Endothelial cell of umbilical vein (primary cell): Measurements from ENCODE around the gene FRYL. TPM values are rescaled to one million over a fixed set of nuclear protein-coding genes. Genes with fewer than 3 reads are reported as not detected.

ENCODE experiments used
- BruUV-seq: library from RNA; stranded (reverse); fragments of 400-500 nt; replicated peaks from 2 replicates; lab custom pipeline; 2021; lab: Mats Ljungman, UMichigan
- CTCF ChIA-PET: fragments of 300-600, 350-600 bp; sonication (Branson Sonifier 250); formaldehyde crosslinking; loops from one replicate; lab custom pipeline; 2021; ENCODE audit warnings: antibody characterized with exemption, inconsistent platforms; lab: Charles Lee
- POLR2A ChIA-PET: fragments of 300-600, 350-600 bp; sonication (Branson Sonifier 250); formaldehyde crosslinking; loops from one replicate; lab custom pipeline; 2021; ENCODE audit warnings: antibody characterized with exemption, inconsistent platforms; lab: Charles Lee
- DNase-seq: peaks from one replicate; pipeline ENCODE4 v3.0.0-alpha.2; 2011; ENCODE audit warnings: low read depth, low spot score
- FAIRE-seq: peaks from 2 replicates; lab custom pipeline; 2011; peaks lifted over from hg19 to GRCh38; lab: Jason Lieb, UNC
- H2AFZ ChIP-seq: 2 replicates; pipeline ENCODE4 v1.6.0; 2012; ENCODE audit warnings: low read depth, low read length, control low read depth, inconsistent platforms
- H3K27ac ChIP-seq: 2 replicates; pipeline ENCODE4 v1.5.1; 2011; ENCODE audit warnings: low read depth, mild to moderate bottlenecking, control low read depth, low read length, moderate library complexity; ENCODE audit not compliant: insufficient read depth
- H3K27me3 ChIP-seq, 2 experiments: 2 replicates each; pipeline versions ENCODE4 v1.6.0 to v1.6.1; 2011; ENCODE audit warnings: low read length in 2 of 2, mixed read lengths in 1 of 2; ENCODE audit not compliant: control insufficient read depth in 2 of 2, insufficient read depth in 2 of 2
- H3K36me3 ChIP-seq, 2 experiments: 2 replicates in 1 of 2; 3 replicates in 1 of 2; pipeline ENCODE4 v1.5.1; 2011; ENCODE audit warnings: low read length in 2 of 2, mild to moderate bottlenecking in 1 of 2, moderate library complexity in 1 of 2; ENCODE audit not compliant: control insufficient read depth in 2 of 2, insufficient read depth in 2 of 2; ENCODE audit errors: extremely low read depth in 1 of 2
- H3K4me1 ChIP-seq: 3 replicates; pipeline ENCODE4 v1.5.1; 2011; ENCODE audit warnings: mild to moderate bottlenecking, low read length; ENCODE audit not compliant: control insufficient read depth, insufficient read depth; ENCODE audit errors: extremely low read depth
- H3K4me2 ChIP-seq: 2 replicates; pipeline ENCODE4 v1.6.1; 2011; ENCODE audit warnings: low read length, control low read depth, mixed read lengths; ENCODE audit not compliant: insufficient read depth
- H3K4me3 ChIP-seq, 3 experiments: fragments of 200-600 bp in 1 of 3; sonication (generic), shearing (Covaris generic) in 1 of 3; replicated peaks in 1 of 3; 2 replicates each; pipeline ENCODE4 v1.5.1; 2011 to 2016; ENCODE audit warnings: control low read depth in 3 of 3, low read length in 3 of 3, mild to moderate bottlenecking in 2 of 3, inconsistent platforms in 1 of 3, low read depth in 1 of 3, moderate library complexity in 1 of 3; ENCODE audit not compliant: insufficient read depth in 1 of 3
- H3K79me2 ChIP-seq: 2 replicates; pipeline ENCODE4 v1.6.0; 2012; ENCODE audit warnings: low read length, inconsistent platforms; ENCODE audit not compliant: control insufficient read depth, insufficient read depth
- H3K9ac ChIP-seq: replicated peaks from 2 replicates; pipeline ENCODE3; 2011; ENCODE audit warnings: low read length, control low read depth; ENCODE audit not compliant: insufficient read depth; ENCODE audit errors: extremely low read depth
- H3K9me1 ChIP-seq: replicated peaks from 3 replicates; pipeline ENCODE4 v1.6.0; 2011; ENCODE audit warnings: mild to moderate bottlenecking, low read length; ENCODE audit not compliant: control insufficient read depth, insufficient read depth; ENCODE audit errors: extremely low read depth
- H3K9me3 ChIP-seq: replicated peaks from 2 replicates; pipeline ENCODE4 v1.5.1; 2012; ENCODE audit warnings: low read length, inconsistent platforms; ENCODE audit not compliant: control insufficient read depth, insufficient read depth
- H4K20me1 ChIP-seq: replicated peaks from 2 replicates; pipeline ENCODE3; 2011; ENCODE audit warnings: mild to moderate bottlenecking, low read length; ENCODE audit not compliant: control insufficient read depth, insufficient read depth; ENCODE audit errors: extremely low read depth
- CTCF ChIP-seq, 2 donors: IDR thresholded peaks; 1 replicate in 1 of 2; 2 replicates in 1 of 2; pipeline ENCODE4 v1.5.1; 2011; ENCODE audit warnings: low read length in 2 of 2, mild to moderate bottlenecking in 2 of 2, moderate library complexity in 2 of 2, control low read depth in 1 of 2, inconsistent platforms in 1 of 2, low read depth in 1 of 2; ENCODE audit not compliant: insufficient read depth in 1 of 2; ENCODE audit errors: extremely low read depth in 1 of 2
- EZH2 ChIP-seq: IDR thresholded peaks from 2 replicates; pipeline ENCODE4 v1.6.1; 2012; ENCODE audit warnings: borderline replicate concordance, low read depth, mild to moderate bottlenecking, moderate library complexity, low read length, inconsistent platforms; ENCODE audit not compliant: severe bottlenecking
- FOS ChIP-seq: IDR thresholded peaks from 2 replicates; pipeline ENCODE4 v1.6.1; 2011; ENCODE audit warnings: mild to moderate bottlenecking, low read length, moderate library complexity, borderline replicate concordance; ENCODE audit not compliant: insufficient read depth
- GATA2 ChIP-seq: IDR thresholded peaks from 2 replicates; pipeline ENCODE4 v1.7.0; 2011; ENCODE audit warnings: low read depth, mild to moderate bottlenecking, moderate library complexity, mixed read lengths, low read length; ENCODE audit not compliant: insufficient read length, insufficient read depth
- JUN ChIP-seq: IDR thresholded peaks from 2 replicates; pipeline ENCODE4 v1.6.1; 2011; ENCODE audit warnings: borderline replicate concordance, low read depth; ENCODE audit not compliant: insufficient read length, insufficient read depth
- MAX ChIP-seq: IDR thresholded peaks from 2 replicates; pipeline ENCODE4 v1.6.1; 2011; ENCODE audit not compliant: insufficient read depth, insufficient read length
- MYC ChIP-seq: IDR thresholded peaks from one replicate; pipeline ENCODE4 v1.6.1; 2011; ENCODE audit warnings: mild to moderate bottlenecking, low read depth, low read length
- POLR2A ChIP-seq: IDR thresholded peaks from 2 replicates; pipeline ENCODE4 v1.6.1; 2012; ENCODE audit warnings: low read depth, mild to moderate bottlenecking, control low read depth, low read length
- POLR2AphosphoS5 ChIP-seq: IDR thresholded peaks from 2 replicates; pipeline ENCODE4 v1.6.1; 2012; ENCODE audit warnings: low read depth, mild to moderate bottlenecking, control low read depth, low read length, moderate library complexity; ENCODE audit not compliant: insufficient read depth
- dilution Hi-C: fragments of 300-500 bp; cut with MboI; formaldehyde crosslinking; loops from one replicate; pipeline ENCODE4 v1.15.0; 2019; ENCODE audit warnings: low sequenced_read_pairs; ENCODE audit not compliant: extremely low pct_ligation_motif_present
- intact Hi-C: fragments of 100-400 bp; cut with micrococcal nuclease; formaldehyde crosslinking; loops from one replicate; pipeline ENCODE4 v1.10.0; 2022
- polyA plus RNA-seq, 4 experiments: library from polyadenylated mRNA; depleted of rRNA in 3 of 4; stranded (reverse) in 3 of 4; unstranded in 1 of 4; fragments of >200 nt; gene quantifications; 2 replicates each; pipeline versions ENCODE4 v1.2.1 to v1.2.3, GENCODE V29; 2011 to 2012; ENCODE audit warnings: missing spikeins in 1 of 4
- total RNA-seq: library from RNA; stranded (reverse); gene quantifications from 2 replicates; pipeline ENCODE4 v1.2.3, GENCODE V29; 2021

The FRYL gene
- total and polyA plus RNA-seq, 2 donors (not counting 3 experiments of a cell fraction or from before 2014, with no cell fraction given), result 17.0 to 84.9 TPM

GRCh38 chr4:48725414-48725813 lies 54.7 kb downstream of the FRYL start:
- ChIA-PET POLR2A (no interaction called here), CTCF (interaction anchor here (1.3 kb wide), 1 partner anchor 147 kb away, joined by 4 read pairs; no protein-coding TSS in a partner anchor)
- TF ChIP-seq MAX (no peak), JUN (no peak), EZH2 (no peak), POLR2A (no peak), FOS (no peak), CTCF (IDR thresholded peaks at IDR 0.05; ENCODE audit: extremely low read depth in 1 of 2, insufficient read depth in 1 of 2, low read depth in 1 of 2, low read length in 2 of 2) (no peak), MYC (no peak), POLR2AphosphoS5 (no peak), GATA2 (no peak)
- peaks cover 48% of the 10 kb centered on the region for H3K4me1 ChIP-seq
- H3K79me2 ChIP-seq, result peaks cover 93% of the 10 kb centered on the region
- H3K9me3 ChIP-seq, result no peaks in the 10 kb centered on the region
- H3K9me1 ChIP-seq, result no peaks in the 10 kb centered on the region
- no TSS peak for BruUV-seq
- intact Hi-C loops, result loop anchor here (10.0 kb wide), 1 partner anchor 49 kb away; no protein-coding TSS in a partner anchor
- H2AFZ ChIP-seq, result no peak overlapping the region
- H3K4me2 ChIP-seq, result no peak overlapping the region
- dilution Hi-C loops, result no loop called here
- peaks cover 5% of the 10 kb centered on the region for H4K20me1 ChIP-seq
- no peaks in the 10 kb centered on the region for H3K27me3 ChIP-seq
- H3K9ac ChIP-seq, result no peak overlapping the region
- no peaks in the 10 kb centered on the region for H3K36me3 ChIP-seq
- FAIRE-seq, result no peak
- no peak for DNase-seq
- H3K27ac ChIP-seq, result no peak overlapping the region
- H3K4me3 ChIP-seq, result no peak overlapping the region
